OCI-LY7 (cell line): Measurements from ENCODE around the gene BCO2. TPM values are rescaled to one million over a fixed set of nuclear protein-coding genes. Genes with fewer than 3 reads are reported as not detected.

Experiments used
- BruUV-seq: library from RNA; stranded (reverse); fragments of 400-500 nt; replicated peaks from 2 replicates; lab custom pipeline; 2021; lab: Mats Ljungman, UMichigan
- CTCF ChIA-PET: fragments of 300-600 bp; sonication (Branson Sonifier 250); formaldehyde crosslinking; loops from one replicate; lab custom pipeline; 2022; ENCODE audit warnings: antibody characterized with exemption; ENCODE audit not compliant: unreplicated experiment; lab: Charles Lee
- POLR2A ChIA-PET: fragments of 300-600 bp; sonication (Branson Sonifier 250); formaldehyde crosslinking; loops from one replicate; lab custom pipeline; 2022; ENCODE audit warnings: antibody characterized with exemption; lab: Charles Lee
- DNase-seq: peaks from one replicate; pipeline ENCODE4 v3.0.0-alpha.2; 2015; ENCODE audit warnings: low spot score
- H2AFZ ChIP-seq: fragments of 200-600 bp; sonication (generic), shearing (Covaris generic); 2 replicates; pipeline ENCODE4 v1.6.1; 2014; ENCODE audit warnings: mild to moderate bottlenecking, antibody characterized with exemption, low read length, moderate library complexity
- H3K27ac ChIP-seq: fragments of 200-600 bp; sonication (generic); 2 replicates; pipeline ENCODE4 v1.5.1; 2014; ENCODE audit warnings: mixed run types, low read depth, mild to moderate bottlenecking, moderate library complexity, low read length, inconsistent platforms; ENCODE audit not compliant: poor library complexity, severe bottlenecking
- H3K36me3 ChIP-seq: fragments of 200-600 bp; sonication (generic); 2 replicates; pipeline ENCODE4 v1.6.1; 2014; ENCODE audit warnings: mild to moderate bottlenecking, antibody characterized with exemption, low read length, moderate library complexity, mixed read lengths; ENCODE audit not compliant: insufficient read depth
- H3K4me1 ChIP-seq: fragments of 200-600 bp; sonication (generic); 2 replicates; pipeline ENCODE4 v1.5.1; 2014; ENCODE audit warnings: mild to moderate bottlenecking, low read length; ENCODE audit not compliant: insufficient read depth, poor library complexity, severe bottlenecking
- H3K4me2 ChIP-seq: fragments of 200-600 bp; sonication (generic); 2 replicates; pipeline ENCODE4 v1.6.1; 2014; ENCODE audit warnings: mild to moderate bottlenecking, low read length
- H3K4me3 ChIP-seq: fragments of 200-600 bp; sonication (generic); 2 replicates; pipeline ENCODE4 v1.5.1; 2014; ENCODE audit warnings: mild to moderate bottlenecking, low read depth, low read length; ENCODE audit not compliant: poor library complexity, severe bottlenecking
- H3K79me2 ChIP-seq: fragments of 200-600 bp; sonication (generic); 2 replicates; pipeline ENCODE4 v1.6.1; 2016; ENCODE audit warnings: low read depth, mild to moderate bottlenecking, low read length, moderate library complexity, mixed read lengths; ENCODE audit not compliant: insufficient read depth
- H3K9me2 ChIP-seq: fragments of 200-600 bp; sonication (generic); 2 replicates; pipeline ENCODE4 v1.6.1; 2016; ENCODE audit warnings: mild to moderate bottlenecking, low read length, mixed read lengths; ENCODE audit not compliant: insufficient read depth
- H3K9me3 ChIP-seq: fragments of 200-600 bp; sonication (generic); 2 replicates; pipeline ENCODE4 v1.6.1; 2014; ENCODE audit warnings: mild to moderate bottlenecking, mixed run types, low read length, mixed read lengths
- H4K20me1 ChIP-seq: fragments of 200-600 bp; sonication (generic); 2 replicates; pipeline ENCODE4 v1.6.1; 2014; ENCODE audit warnings: mild to moderate bottlenecking, antibody characterized with exemption, low read length, moderate library complexity, mixed read lengths; ENCODE audit not compliant: insufficient read depth
- CTCF ChIP-seq: fragments of 200-600 bp; sonication (generic); conservative IDR thresholded peaks from 2 replicates; pipeline ENCODE4 v1.5.1; 2014; ENCODE audit warnings: mild to moderate bottlenecking, antibody characterized with exemption, low read length, moderate library complexity, mixed read lengths
- EZH2phosphoT487 ChIP-seq: fragments of 200-600 bp; sonication (generic); IDR thresholded peaks from 2 replicates; pipeline ENCODE4 v1.6.1; 2018; ENCODE audit warnings: low read depth, borderline replicate concordance, mild to moderate bottlenecking, mixed run types, antibody characterized with exemption, low read length, moderate library complexity, mixed read lengths
- intact Hi-C: fragments of 100-400 bp; cut with micrococcal nuclease; formaldehyde crosslinking; loops from one replicate; pipeline ENCODE4 v1.10.0; 2022; ENCODE audit not compliant: unreplicated experiment
- total RNA-seq, 2 experiments: library from RNA; depleted of rRNA in 1 of 2; stranded (reverse); fragments of >200 nt in 1 of 2; shearing (Covaris generic) in 1 of 2; gene quantifications; 2 replicates each; pipeline ENCODE4 v1.2.3, GENCODE V29; 2014 to 2022

Gene BCO2
- total RNA-seq, 2 experiments from 2014 or later = 0.60 to 1.2 TPM

DNA sequence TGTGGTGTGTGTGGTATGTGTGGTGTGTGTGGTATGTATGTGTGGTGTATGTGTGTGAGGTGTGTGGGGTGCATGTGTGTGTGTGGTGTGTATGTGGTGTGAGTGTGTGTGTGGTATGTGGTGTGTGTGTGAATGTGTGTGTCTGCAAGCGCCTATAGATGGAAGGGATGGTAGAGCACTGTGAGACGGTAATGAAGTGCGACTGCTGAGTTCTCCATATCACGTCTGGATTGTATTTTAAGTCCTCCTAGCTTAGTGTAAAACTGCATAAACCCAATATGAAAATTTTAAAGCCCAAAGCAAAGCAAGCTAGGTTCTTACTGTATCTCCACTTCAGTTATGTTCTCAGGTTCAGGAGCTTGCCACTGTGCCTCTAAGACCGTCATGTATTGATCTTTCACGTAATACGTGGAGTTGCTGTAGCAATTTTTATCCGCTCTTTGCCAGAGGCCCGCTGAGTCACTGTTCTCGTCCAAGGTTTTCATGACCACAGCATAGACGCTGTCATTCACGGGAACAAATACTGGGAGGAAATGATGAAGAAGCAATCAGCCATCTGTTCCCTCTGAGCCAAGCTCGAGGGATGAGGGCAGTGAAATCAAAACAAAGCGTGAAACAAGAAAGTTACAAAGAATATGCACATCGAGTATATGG, 79.9 kb downstream of the BCO2 start:
- intact Hi-C loops = no loop called here
- Histone ChIP-seq H3K4me1 (no peaks in the 10 kb centered on the region), H3K79me2 (no peaks in the 10 kb centered on the region), H3K9me3 (no peaks in the 10 kb centered on the region), H3K4me3 (no peak overlapping the region), H3K36me3 (no peaks in the 10 kb centered on the region), H3K27ac (no peak overlapping the region), H2AFZ (no peak overlapping the region), H3K4me2 (no peak overlapping the region), H3K9me2 (no peaks in the 10 kb centered on the region), H4K20me1 (no peaks in the 10 kb centered on the region)
- ChIA-PET POLR2A (no interaction called here), CTCF (interaction anchor here (0.6 kb wide), 1 partner anchor 665 kb away, joined by 3 read pairs; no protein-coding TSS in a partner anchor)
- no peak for DNase-seq
- TF ChIP-seq CTCF = no peak
- TF ChIP-seq EZH2phosphoT487 = no peak
- BruUV-seq = no TSS peak

DNA sequence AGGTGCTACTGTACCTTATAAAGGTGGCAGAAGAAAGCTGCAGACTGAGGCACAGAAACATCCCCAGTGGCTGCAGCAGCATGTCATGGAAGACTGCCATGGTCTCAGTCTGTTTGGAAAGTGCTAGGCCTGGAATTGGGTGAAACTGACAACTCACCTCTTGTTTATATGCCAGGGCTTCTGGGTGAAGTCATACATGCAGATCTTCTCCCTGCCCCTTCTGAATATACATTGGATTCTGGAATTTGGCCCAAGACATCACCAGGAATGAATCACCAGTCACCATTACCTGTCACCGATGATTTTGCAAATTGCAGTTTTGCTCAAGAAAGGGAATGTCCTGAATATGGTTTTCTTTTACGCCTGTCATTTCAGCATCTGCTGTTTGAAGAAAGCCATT, 85.2 kb downstream of the BCO2 start, which contains the start of gene PLET1:
Gene PLET1 (minus strand): TSS at position 371 of the 400 bp plus-strand sequence. CDS start 271 bp downstream, at position 100.
- ChIA-PET POLR2A (no interaction called here), CTCF (no interaction called here)
- Histone ChIP-seq H3K4me3 (no peak within 1 kb of the TSS), H3K4me1 (no peaks in the 10 kb centered on the region), H4K20me1 (no peaks in the 10 kb centered on the region), H3K36me3 (no peaks in the 10 kb centered on the region), H2AFZ (no peak within 1 kb of the TSS), H3K79me2 (no peaks in the 10 kb centered on the region), H3K27ac (no peak within 1 kb of the TSS), H3K9me3 (no peaks in the 10 kb centered on the region), H3K9me2 (no peaks in the 10 kb centered on the region), H3K4me2 (no peak within 1 kb of the TSS)
- intact Hi-C loops = no loop called here
- no peak for DNase-seq
- BruUV-seq = no TSS peak
- no peak for TF ChIP-seq EZH2phosphoT487
- TF ChIP-seq CTCF = no peak
